ENCODE results near the gene CAB39L. TPM values are rescaled to one million over a fixed set of nuclear protein-coding genes. Genes with fewer than 3 reads are reported as not detected.

Gene CAB39L
- total and polyA plus RNA-seq, 9 of the 15 experiments (the other 6 are each of a cell fraction or from before 2014, with no cell fraction given) = 1.1 to 4.2 (median 2.6) TPM

DNA sequence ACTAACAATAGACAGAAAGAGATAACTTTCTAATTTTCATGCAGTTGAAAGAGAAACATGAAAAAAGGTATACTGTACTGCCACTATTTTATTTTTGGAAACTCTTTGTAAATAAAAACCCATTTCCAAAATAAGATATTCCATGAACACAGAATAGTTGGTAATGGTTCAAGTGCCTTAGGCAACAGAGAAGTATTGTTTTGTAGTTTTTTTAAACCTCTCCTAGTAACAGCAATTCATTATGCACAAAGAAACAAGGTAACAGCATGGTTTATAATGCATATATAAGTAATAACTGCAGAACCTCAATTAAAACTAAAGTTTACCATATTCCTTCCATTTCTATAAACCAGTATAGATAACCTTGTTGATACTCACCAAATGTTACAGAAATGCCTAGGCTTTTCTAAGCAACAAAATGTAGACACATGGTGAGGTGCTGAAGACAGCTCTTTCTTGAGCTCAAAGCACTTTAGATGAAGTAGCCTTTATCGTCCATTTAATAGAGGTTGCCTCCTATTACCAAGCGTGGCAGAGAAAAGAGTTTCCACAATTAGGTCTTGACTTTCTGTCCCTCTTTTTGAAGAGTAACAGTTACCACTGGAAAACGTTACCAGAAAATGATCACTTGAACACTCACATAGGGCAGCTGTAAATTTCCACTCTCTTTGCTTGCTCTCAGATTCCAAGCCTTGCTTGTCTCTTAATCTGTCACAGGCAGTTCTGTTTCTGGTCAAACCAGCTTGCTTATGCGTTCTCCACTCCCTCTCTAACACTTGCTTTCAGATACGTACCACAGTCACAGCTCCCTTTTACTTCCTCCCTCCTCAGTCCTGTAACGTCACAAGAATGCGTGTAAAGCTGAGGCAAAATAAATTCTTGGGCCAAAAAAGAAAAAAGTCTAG, 42.9 kb downstream of the CAB39L start:
- DNase-seq (ENCODE audit: extremely low read depth in 1 of 4, low spot score in 3 of 4) = peak in 2 of 4 experiments; percentile 19 to 71
- TSS peak; percentile 57 for BruUV-seq (replicated peaks)
- Histone ChIP-seq H3K4me3 (peak overlapping the region; percentile 23), H2AFZ (ENCODE audit: low read depth, low read length) (peak overlapping the region; percentile 88), H3K4me2 (ENCODE audit: insufficient read depth, low read length) (peak overlapping the region; percentile 71), H3K9me1 (ENCODE audit: control insufficient read depth, insufficient read depth, low read length) (no peaks in the 10 kb centered on the region), H3K27ac (ENCODE audit: extremely low read depth, low read depth, low read length) (peak overlapping the region; percentile 72), H3K36me3 (ENCODE audit: control insufficient read depth, insufficient read depth, low read length) (no peaks in the 10 kb centered on the region), H3K27me3 (ENCODE audit: control insufficient read depth in 2 of 2, insufficient read depth in 2 of 2, low read length in 2 of 2) (no peaks in the 10 kb centered on the region), H3K79me2 (ENCODE audit: control insufficient read depth, insufficient read depth, low read length) (no peaks in the 10 kb centered on the region; the same call in 1 of the 3 replicates), H3K9me3 (replicated peaks; ENCODE audit: control insufficient read depth, insufficient read depth, low read depth, low read length) (0 out of 2 replicates have a peak, but pooled peaks cover 3% of the 10 kb centered on the region), H4K20me1 (replicated peaks; ENCODE audit: control insufficient read depth, insufficient read depth, low read length) (no peaks in the 10 kb centered on the region), H3K9ac (ENCODE audit: insufficient read depth in 1 of 2, low read depth in 2 of 2, low read length in 2 of 2) (peak overlapping the region in 1 of 2 experiments; percentile 38; a peak in 2 of 4 replicates), H3K4me1 (replicated peaks in 1 of 2; ENCODE audit: control insufficient read depth in 2 of 2, insufficient read depth in 2 of 2, low read length in 2 of 2) (no peaks in the 10 kb centered on the region)
- intact Hi-C loops (cut with micrococcal nuclease) (no loop called here), in situ Hi-C loops (cut with MboI) (no loop called here)
- WGBS (ENCODE audit: insufficient coverage, low coverage, missing lambda C conversion rate) = 2% methylated on average over 7 of the region's 7 CpGs
- FAIRE-seq = peak; percentile 83
- ChIA-PET CTCF (ENCODE audit: low intra/inter-chr PET ratio) (no interaction called here), POLR2A (interaction anchor here (0.8 kb wide), 1 partner anchor 25 kb away, joined by 4 read pairs; no protein-coding TSS in a partner anchor)
- peak; percentile 92 for ATAC-seq
- TF ChIP-seq CXXC5 (CRISPR knock-in tag; IDR thresholded peaks at IDR 0.05) = peak; percentile 8; the same call in 1 of the 2 replicates
- TF ChIP-seq, protein P1, sequence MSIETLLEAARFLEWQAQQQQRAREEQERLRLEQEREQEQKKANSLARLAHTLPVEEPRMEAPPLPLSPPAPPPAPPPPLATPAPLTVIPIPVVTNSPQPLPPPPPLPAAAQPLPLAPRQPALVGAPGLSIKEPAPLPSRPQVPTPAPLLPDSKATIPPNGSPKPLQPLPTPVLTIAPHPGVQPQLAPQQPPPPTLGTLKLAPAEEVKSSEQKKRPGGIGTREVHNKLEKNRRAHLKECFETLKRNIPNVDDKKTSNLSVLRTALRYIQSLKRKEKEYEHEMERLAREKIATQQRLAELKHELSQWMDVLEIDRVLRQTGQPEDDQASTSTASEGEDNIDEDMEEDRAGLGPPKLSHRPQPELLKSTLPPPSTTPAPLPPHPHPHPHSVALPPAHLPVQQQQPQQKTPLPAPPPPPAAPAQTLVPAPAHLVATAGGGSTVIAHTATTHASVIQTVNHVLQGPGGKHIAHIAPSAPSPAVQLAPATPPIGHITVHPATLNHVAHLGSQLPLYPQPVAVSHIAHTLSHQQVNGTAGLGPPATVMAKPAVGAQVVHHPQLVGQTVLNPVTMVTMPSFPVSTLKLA (conservative IDR thresholded peaks at IDR 0.05) = peak in 1 of 2 experiments; percentile 45; a peak in 1 of 4 replicates
- TF ChIP-seq SPI1 (IDR thresholded peaks at IDR 0.05; ENCODE audit: borderline replicate concordance, low read depth, low read length) = peak; percentile 68
- TF ChIP-seq, protein P2, sequence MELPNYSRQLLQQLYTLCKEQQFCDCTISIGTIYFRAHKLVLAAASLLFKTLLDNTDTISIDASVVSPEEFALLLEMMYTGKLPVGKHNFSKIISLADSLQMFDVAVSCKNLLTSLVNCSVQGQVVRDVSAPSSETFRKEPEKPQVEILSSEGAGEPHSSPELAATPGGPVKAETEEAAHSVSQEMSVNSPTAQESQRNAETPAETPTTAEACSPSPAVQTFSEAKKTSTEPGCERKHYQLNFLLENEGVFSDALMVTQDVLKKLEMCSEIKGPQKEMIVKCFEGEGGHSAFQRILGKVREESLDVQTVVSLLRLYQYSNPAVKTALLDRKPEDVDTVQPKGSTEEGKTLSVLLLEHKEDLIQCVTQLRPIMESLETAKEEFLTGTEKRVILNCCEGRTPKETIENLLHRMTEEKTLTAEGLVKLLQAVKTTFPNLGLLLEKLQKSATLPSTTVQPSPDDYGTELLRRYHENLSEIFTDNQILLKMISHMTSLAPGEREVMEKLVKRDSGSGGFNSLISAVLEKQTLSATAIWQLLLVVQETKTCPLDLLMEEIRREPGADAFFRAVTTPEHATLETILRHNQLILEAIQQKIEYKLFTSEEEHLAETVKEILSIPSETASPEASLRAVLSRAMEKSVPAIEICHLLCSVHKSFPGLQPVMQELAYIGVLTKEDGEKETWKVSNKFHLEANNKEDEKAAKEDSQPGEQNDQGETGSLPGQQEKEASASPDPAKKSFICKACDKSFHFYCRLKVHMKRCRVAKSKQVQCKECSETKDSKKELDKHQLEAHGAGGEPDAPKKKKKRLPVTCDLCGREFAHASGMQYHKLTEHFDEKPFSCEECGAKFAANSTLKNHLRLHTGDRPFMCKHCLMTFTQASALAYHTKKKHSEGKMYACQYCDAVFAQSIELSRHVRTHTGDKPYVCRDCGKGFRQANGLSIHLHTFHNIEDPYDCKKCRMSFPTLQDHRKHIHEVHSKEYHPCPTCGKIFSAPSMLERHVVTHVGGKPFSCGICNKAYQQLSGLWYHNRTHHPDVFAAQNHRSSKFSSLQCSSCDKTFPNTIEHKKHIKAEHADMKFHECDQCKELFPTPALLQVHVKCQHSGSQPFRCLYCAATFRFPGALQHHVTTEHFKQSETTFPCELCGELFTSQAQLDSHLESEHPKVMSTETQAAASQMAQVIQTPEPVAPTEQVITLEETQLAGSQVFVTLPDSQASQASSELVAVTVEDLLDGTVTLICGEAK (IDR thresholded peaks at IDR 0.05) = peak; percentile 57; the same call in 1 of the 2 replicates
- TF ChIP-seq, protein P2 (CRISPR knock-in tag; IDR thresholded peaks at IDR 0.05) = no peak
- TF ChIP-seq, protein P3, sequence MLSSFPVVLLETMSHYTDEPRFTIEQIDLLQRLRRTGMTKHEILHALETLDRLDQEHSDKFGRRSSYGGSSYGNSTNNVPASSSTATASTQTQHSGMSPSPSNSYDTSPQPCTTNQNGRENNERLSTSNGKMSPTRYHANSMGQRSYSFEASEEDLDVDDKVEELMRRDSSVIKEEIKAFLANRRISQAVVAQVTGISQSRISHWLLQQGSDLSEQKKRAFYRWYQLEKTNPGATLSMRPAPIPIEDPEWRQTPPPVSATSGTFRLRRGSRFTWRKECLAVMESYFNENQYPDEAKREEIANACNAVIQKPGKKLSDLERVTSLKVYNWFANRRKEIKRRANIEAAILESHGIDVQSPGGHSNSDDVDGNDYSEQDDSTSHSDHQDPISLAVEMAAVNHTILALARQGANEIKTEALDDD (IDR thresholded peaks at IDR 0.05) = peak; percentile 44; the same call in 1 of the 2 replicates
- TF ChIP-seq SP1 (CRISPR knock-in tag; IDR thresholded peaks at IDR 0.05) = no peak

Measured in K562 (cell line).